Activated T-helper 17 cell treated with anti-CD3 and anti-CD28 coated beads, Interleukin-2, amount 50 U/mL, for 72 hours (primary cell): ENCODE data around the gene CYP26B1. TPM values are rescaled to one million over a fixed set of nuclear protein-coding genes. Genes with fewer than 3 reads are reported as not detected.

Experiments
- ATAC-seq: fragments of 150-1000 bp; cut with Tn5 transposase; replicated peaks from 2 replicates; pipeline ENCODE4 v1.10.0; 2021; ENCODE audit warnings: mild to moderate bottlenecking, moderate library complexity
- H3K27ac Mint-ChIP-seq: one replicate; pipeline ENCODE4 v1.8.0; 2022; ENCODE audit warnings: mixed read lengths
- H3K27me3 Mint-ChIP-seq: one replicate; pipeline ENCODE4 v1.8.0; 2022; ENCODE audit warnings: mixed read lengths
- H3K36me3 Mint-ChIP-seq: one replicate; pipeline ENCODE4 v1.8.0; 2022; ENCODE audit warnings: low read depth, mild to moderate bottlenecking, mixed read lengths
- H3K4me1 Mint-ChIP-seq: one replicate; pipeline ENCODE4 v1.8.0; 2022; ENCODE audit warnings: mixed read lengths
- H3K4me3 Mint-ChIP-seq: one replicate; pipeline ENCODE4 v1.8.0; 2022; ENCODE audit warnings: mild to moderate bottlenecking, mixed read lengths
- H3K9me3 Mint-ChIP-seq: one replicate; pipeline ENCODE4 v1.8.0; 2022; ENCODE audit warnings: mixed read lengths
- total RNA-seq, 2 donors: library from RNA; stranded (reverse); gene quantifications; one replicate each; pipeline ENCODE4 v1.2.3, GENCODE V29; 2022

The CYP26B1 gene
- total RNA-seq, 2 donors from 2014 or later: 0.05 TPM; not detected in 1

DNA sequence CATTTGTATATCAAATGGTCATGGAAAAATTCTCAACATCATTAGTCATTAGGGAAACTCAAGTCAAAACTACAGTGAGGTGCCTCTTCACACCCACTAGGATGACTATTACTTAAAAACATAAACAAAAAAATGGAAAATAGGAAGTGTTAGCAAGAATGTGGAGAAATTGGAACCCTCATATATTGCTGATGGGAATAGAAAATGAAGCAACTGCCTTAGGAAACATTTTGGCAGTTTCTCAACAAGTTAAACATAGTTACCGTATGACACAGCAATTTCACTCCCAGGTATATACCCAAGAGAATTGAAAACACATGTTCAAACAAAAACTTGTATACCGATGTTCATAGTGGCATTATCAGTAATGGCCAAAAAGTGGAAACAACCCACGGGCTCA, 18.1 kb upstream of the CYP26B1 start:
- H3K36me3 Mint-ChIP-seq: no peaks in the 10 kb centered on the region
- H3K27ac Mint-ChIP-seq: no peak overlapping the region
- no peaks in the 10 kb centered on the region for H3K4me1 Mint-ChIP-seq
- no peaks in the 10 kb centered on the region for H3K9me3 Mint-ChIP-seq
- H3K27me3 Mint-ChIP-seq: peaks cover 19% of the 10 kb centered on the region
- no peak overlapping the region for H3K4me3 Mint-ChIP-seq
- no peak for ATAC-seq

DNA sequence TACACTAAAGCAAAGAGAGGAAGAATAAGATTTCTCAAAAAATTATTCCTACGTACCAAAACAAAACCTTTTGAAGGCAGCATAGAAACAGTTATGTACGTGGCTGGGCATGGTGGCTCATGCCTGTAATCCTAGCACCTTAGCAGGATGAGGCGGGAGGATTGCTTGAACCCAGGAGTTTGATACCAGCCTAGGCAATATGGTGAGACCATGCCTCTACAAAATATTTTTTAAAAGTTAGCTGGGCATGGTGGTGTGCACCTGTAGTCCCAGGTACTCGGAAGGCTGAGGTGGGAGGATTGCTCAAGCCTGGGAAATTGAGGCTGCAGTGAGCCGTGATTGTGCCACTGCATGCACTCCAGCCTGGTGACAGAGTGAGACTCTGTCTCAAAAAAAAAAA, 14.9 kb upstream of the CYP26B1 start:
- no peaks in the 10 kb centered on the region for H3K36me3 Mint-ChIP-seq
- H3K27ac Mint-ChIP-seq: no peak overlapping the region
- no peak for ATAC-seq
- peaks cover 18% of the 10 kb centered on the region for H3K27me3 Mint-ChIP-seq
- H3K4me1 Mint-ChIP-seq: no peaks in the 10 kb centered on the region
- H3K9me3 Mint-ChIP-seq: no peaks in the 10 kb centered on the region
- H3K4me3 Mint-ChIP-seq: no peak overlapping the region

DNA sequence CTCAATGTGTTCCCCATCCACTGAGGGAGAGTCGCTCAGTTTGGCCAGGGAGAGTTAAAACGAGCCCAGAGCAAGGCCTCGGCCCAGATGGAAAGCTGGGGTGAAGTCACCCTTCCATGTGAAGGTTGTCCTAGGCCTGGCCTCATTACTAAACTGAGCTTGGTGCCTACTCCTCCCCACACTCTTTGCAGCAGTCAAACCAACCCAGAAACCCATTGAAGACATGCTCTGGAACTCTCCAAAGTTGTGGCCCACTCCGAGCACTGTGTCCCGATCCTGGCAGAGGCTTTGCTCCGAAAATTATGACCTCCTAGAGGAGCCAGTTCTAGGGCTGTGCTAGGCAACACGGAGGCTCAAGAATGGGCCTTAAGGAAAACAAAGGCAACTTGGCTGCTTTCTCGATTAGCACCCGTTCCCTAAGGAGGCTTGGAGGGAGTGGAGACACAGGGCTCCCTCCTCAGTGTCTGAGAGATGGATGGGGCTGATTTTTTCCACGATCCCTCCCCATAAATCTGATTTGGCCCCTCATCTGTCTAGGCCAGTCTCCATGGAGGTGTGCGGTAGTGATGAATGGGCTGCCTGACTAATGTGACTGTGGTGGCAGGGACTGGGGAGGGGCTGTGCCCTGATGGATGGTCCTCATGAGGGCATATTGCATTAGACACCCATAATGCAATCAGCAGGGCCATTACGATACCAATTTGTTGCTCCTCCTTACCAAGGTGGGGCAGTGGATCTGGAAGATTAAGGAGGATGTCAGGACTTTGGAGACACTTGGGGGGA, 11.7 kb upstream of the CYP26B1 start:
- H3K4me1 Mint-ChIP-seq: no peaks in the 10 kb centered on the region
- no peaks in the 10 kb centered on the region for H3K36me3 Mint-ChIP-seq
- H3K27me3 Mint-ChIP-seq: peaks cover 20% of the 10 kb centered on the region
- no peak for ATAC-seq
- no peak overlapping the region for H3K27ac Mint-ChIP-seq
- no peak overlapping the region for H3K4me3 Mint-ChIP-seq
- H3K9me3 Mint-ChIP-seq: no peaks in the 10 kb centered on the region

GRCh38 chr2:72157871-72158771, 10.5 kb upstream of the CYP26B1 start:
- Mint-ChIP-seq H3K36me3 (no peaks in the 10 kb centered on the region), H3K27ac (no peak overlapping the region), H3K4me1 (no peaks in the 10 kb centered on the region), H3K4me3 (no peak overlapping the region), H3K27me3 (peaks cover 23% of the 10 kb centered on the region), H3K9me3 (no peaks in the 10 kb centered on the region)
- ATAC-seq: no peak

- H3K36me3 Mint-ChIP-seq: no peaks in the 10 kb centered on the region
- H3K4me3 Mint-ChIP-seq: no peak overlapping the region
- no peaks in the 10 kb centered on the region for H3K9me3 Mint-ChIP-seq
- H3K27ac Mint-ChIP-seq: no peak overlapping the region
- no peak for ATAC-seq
- H3K27me3 Mint-ChIP-seq: peaks cover 21% of the 10 kb centered on the region
- H3K4me1 Mint-ChIP-seq: no peaks in the 10 kb centered on the region
Observed at GRCh38 chr2:72156872-72157271, 9.2 kb upstream of the CYP26B1 start.

DNA sequence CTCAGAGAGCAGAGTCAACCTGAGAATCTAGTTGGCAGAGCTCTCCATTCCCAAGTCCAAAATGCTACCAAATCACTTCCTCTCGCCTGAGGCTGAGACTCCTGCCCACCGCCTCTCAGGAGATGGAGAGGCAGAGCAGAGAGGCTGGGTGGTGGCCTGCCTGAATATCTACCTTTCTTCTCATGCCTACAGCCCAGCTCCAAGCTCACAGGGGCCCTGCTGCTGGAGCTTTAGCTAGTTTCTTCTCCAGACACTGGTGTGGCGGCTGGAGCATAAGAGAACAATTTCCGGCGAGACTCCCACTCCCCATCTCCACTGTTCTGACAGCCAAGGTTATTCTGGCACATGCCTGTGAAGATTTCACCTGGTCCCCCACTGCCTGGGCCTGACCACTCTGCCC, 8.1 kb upstream of the CYP26B1 start:
- H3K4me1 Mint-ChIP-seq: no peaks in the 10 kb centered on the region
- no peaks in the 10 kb centered on the region for H3K9me3 Mint-ChIP-seq
- H3K27ac Mint-ChIP-seq: no peak overlapping the region
- no peak overlapping the region for H3K4me3 Mint-ChIP-seq
- no peak for ATAC-seq
- no peaks in the 10 kb centered on the region for H3K36me3 Mint-ChIP-seq
- H3K27me3 Mint-ChIP-seq: peaks cover 26% of the 10 kb centered on the region

- peaks cover 3% of the 10 kb centered on the region for H3K4me1 Mint-ChIP-seq
- H3K4me3 Mint-ChIP-seq: no peak overlapping the region
- H3K27ac Mint-ChIP-seq: no peak overlapping the region
- no peaks in the 10 kb centered on the region for H3K36me3 Mint-ChIP-seq
- ATAC-seq: no peak
- H3K9me3 Mint-ChIP-seq: no peaks in the 10 kb centered on the region
- H3K27me3 Mint-ChIP-seq: peaks cover 32% of the 10 kb centered on the region
Observed at GRCh38 chr2:72155151-72155550, 7.5 kb upstream of the CYP26B1 start.

GRCh38 chr2:72154386-72154975, 6.8 kb upstream of the CYP26B1 start:
- Mint-ChIP-seq H3K27me3 (peaks cover 35% of the 10 kb centered on the region), H3K36me3 (peaks cover 2% of the 10 kb centered on the region), H3K4me1 (peaks cover 9% of the 10 kb centered on the region), H3K4me3 (no peak overlapping the region), H3K9me3 (no peaks in the 10 kb centered on the region), H3K27ac (no peak overlapping the region)
- no peak for ATAC-seq

DNA sequence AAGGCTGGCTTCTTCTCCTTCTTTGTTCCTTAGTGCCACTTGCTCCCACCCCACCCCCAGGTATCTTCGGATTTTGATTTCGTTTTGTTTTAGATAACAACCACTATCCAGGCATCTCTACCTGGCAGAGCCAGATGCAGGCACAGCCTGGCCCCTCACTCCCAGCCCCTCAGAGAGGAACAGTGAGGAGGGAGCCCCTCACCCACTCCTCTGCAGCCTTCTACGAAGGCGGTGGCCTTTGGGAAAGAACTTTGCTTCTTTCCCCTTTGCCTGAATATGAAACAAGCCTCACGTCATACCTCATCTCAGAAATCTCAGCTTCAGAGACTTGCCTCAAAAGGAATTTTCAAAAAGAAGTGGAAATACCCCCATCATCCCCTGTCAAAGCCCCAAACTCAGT, 6.3 kb upstream of the CYP26B1 start:
- Mint-ChIP-seq H3K4me1 (peaks cover 15% of the 10 kb centered on the region), H3K4me3 (no peak overlapping the region), H3K27ac (no peak overlapping the region), H3K27me3 (peaks cover 41% of the 10 kb centered on the region), H3K36me3 (peaks cover 7% of the 10 kb centered on the region), H3K9me3 (no peaks in the 10 kb centered on the region)
- no peak for ATAC-seq

DNA sequence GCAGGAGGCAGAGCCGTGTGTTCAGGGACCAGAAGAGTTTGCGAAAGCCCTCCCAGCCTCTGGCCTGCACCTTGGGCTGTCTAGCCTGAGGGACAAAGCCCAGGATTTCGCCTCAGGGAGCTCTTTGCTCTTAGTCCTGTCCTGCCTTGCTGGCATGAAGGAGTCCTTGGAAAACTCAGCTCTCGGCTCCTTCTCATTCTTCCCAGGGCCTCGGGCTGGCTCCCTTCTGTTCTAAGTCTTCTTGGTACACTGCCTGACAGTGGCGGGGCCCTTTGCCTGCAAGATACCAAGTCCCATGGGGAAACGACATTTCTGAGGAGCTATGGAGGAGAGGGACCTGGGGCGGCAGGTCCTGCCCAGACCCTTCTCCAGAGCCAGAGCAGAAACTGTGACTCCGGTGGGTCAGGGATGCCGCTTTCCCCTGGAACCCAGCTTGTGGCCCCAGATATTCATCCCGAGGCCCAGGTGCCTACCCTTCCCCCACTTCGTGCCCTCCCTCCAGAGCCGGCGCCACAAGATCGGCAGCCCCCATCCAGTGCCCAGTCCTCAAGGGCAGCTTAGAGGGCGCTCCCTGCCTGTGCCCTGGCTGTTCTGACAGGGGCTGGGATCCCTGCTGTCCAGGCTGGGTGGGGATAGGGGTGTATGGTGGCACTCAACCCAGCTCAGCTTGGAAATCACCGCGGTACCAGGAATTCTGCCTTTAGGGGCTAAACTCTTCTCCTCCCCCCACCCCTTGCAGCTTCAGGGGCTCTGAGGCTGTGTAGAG, 5.5 kb upstream of the CYP26B1 start:
- Mint-ChIP-seq H3K27ac (no peak overlapping the region), H3K4me3 (no peak overlapping the region), H3K4me1 (peaks cover 20% of the 10 kb centered on the region), H3K27me3 (peaks cover 46% of the 10 kb centered on the region), H3K36me3 (peaks cover 11% of the 10 kb centered on the region), H3K9me3 (no peaks in the 10 kb centered on the region)
- ATAC-seq: no peak

- ATAC-seq: no peak
- Mint-ChIP-seq H3K4me3 (no peak overlapping the region), H3K9me3 (no peaks in the 10 kb centered on the region), H3K27ac (no peak overlapping the region), H3K27me3 (peaks cover 55% of the 10 kb centered on the region), H3K4me1 (peaks cover 26% of the 10 kb centered on the region), H3K36me3 (peaks cover 18% of the 10 kb centered on the region)
Observed at GRCh38 chr2:72150861-72151356, 3.2 kb upstream of the CYP26B1 start.

DNA sequence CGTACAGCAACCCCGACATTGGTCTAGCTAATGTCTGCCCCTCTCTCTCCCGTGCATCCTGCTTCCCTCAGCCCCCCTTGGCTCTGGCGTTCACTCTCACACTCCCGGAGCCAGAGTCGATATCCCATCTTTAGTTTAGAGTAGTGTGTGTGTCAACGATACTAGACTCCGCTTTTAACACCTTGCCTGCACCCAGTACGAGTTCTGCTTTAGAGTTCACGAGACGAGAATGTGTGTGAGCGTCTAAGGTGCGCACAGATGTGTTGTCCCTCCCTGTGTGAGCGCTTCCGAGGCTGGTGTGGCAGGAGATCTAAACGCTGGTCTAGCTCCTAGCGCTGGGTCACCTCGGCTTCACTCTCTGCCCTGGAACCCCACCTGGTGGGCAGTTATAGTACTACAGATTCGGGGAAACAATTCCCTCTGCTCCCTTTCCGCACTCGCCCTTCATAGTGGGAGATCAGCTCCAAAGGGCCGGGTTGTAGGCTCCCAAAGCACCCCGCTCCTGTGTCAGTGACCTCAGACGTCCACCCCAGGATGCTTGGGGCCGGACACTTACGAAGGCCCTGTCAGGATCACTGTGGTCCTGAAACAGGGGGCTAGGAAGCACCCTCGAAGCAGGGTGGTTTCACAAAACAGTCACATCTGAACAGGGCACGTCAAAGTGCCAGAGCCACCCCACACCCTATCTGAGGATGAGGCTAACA, 2.6 kb upstream of the CYP26B1 start:
- Mint-ChIP-seq H3K4me3 (peak overlapping the region; percentile 76), H3K36me3 (peaks cover 18% of the 10 kb centered on the region), H3K4me1 (peaks cover 31% of the 10 kb centered on the region), H3K9me3 (no peaks in the 10 kb centered on the region), H3K27ac (no peak overlapping the region), H3K27me3 (peaks cover 61% of the 10 kb centered on the region)
- peak; percentile 73 for ATAC-seq

- peaks cover 31% of the 10 kb centered on the region for H3K4me1 Mint-ChIP-seq
Observed at GRCh38 chr2:72149556-72150156, 2.0 kb upstream of the CYP26B1 start.

More at GRCh38 chr2:72149556-72150156, 2.0 kb upstream of the CYP26B1 start:
- Mint-ChIP-seq H3K36me3 (peaks cover 18% of the 10 kb centered on the region), H3K4me3 (peak overlapping the region; percentile 76), H3K27me3 (peaks cover 59% of the 10 kb centered on the region), H3K9me3 (no peaks in the 10 kb centered on the region), H3K27ac (no peak overlapping the region)
- ATAC-seq: peak; percentile 37
